Globus pallidus (tissue), 1 donor: ENCODE measurements around the gene C1GALT1C1.
A peak's percentile ranks its signal among the peaks of the same experiment; 100 is the strongest.
"Not testable (repeated sequence)": the region's sequence is repeated elsewhere in the genome, so short reads cannot be mapped to it uniquely, and the experiment has no call there.

ENCODE experiments used
- DNase-seq: peaks from one replicate; pipeline ENCODE4 v3.0.0-alpha.2; 2015; ENCODE audit warnings: low spot score

C1GALT1C1 gene

DNA sequence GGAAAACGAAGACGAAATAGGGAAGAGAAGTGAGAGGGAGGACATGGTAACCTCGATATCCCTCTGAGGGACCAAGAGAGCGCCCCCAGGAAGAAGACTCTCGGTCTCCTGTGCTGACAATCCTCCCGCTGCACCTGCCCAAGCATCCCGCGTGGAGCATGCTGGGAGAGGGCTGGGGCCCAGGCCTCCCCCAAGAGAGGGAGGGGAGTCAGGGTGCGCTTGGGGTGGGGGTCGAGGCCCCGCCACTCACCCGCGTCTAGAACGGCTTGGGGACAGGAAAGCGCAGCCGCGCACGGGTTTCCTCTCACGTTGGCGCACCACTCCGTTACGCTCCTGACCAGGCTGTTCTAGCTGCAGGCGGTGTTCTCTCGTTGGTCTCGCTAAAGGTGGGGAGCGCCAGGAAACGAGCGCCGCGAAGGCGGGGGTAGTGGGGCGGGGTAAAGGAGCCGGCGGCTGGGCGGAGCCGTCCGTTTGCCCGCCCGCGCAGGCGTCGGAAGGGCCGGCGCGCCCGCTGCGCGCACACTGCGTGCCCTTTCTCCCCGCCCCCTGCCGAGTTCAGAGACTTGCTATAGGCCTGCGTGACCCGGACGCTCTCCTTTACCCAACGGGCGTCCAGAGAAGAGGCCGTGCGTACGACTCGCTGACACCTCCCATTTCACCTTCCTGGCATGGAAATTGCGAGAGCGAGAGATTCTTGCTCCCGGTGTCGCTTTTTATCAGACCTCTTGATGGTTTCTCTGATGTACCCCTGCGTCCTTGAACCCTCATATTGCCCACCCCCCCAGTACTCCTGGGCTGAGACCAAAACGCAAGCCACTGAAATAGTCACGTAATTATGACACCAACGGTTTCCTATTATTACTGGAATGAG, at the start of gene C1GALT1C1:
TSS of gene C1GALT1C1 (minus strand) at position 388 of the 871 bp plus-strand sequence. CDS start 2,888 bp downstream, outside the sequence.
- peak; percentile 84 for DNase-seq

DNA sequence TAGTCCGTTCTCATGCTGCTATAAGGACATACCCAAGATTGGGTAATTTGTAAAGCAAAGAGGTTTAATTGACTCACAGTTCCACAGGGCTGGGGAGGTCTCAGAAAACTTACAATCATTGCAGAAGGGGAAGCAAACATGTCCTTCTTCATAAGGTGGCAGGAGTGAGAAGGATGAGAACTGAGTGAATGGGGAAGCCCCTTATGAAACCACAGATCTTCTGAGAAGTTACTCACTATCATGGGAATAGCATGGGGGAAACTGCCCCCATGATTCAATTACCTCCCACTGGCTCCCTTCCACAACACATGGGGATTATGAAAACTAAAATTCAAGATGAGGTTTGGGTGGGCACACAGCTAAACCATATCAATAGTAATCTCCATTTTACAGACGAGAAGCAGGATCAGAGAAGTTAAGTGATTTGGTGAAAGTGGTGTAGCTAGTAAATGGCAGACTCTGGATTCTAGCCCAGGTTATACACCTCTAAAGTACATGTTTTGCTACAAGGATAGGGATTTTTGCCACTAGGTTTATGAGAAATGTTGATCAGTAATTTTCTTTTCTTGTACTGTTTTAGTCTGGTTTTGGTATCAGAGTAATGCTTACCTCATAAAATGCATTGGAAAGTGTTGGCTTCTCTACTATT, 47.3 kb upstream of the C1GALT1C1 start:
- no peak for DNase-seq

DNA sequence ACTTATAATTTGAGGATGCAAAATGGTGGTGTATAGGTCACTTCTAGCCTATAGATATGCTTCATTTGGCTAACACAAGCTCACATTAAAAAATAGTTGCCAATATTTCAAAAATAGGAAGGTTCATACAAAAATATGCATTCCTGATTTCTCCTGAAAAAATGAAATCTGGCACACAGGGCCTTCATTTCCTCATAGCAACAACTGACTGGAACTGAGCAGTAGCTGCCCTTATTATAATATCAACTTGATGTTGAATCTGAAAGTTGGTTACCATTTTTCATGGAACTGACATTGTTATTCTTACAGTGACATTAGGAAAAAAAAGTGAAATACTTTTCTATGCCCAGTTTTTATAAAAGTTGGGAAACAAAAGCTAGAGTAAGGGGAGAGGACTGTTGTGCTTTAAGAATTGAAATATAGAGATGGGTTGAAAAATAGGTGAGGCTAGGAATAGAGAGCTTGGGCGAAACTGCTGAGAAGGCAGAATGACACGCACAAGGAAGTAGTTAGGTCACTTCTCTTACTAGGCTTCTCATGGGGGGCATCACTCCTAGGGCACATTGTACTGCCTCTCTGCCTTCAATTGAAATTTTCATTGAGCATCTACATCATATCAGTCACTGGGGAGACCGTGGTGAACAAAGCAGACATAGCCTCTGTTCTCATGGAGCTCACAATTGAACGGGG, 43.1 kb upstream of the C1GALT1C1 start:
- DNase-seq, result no peak

DNA sequence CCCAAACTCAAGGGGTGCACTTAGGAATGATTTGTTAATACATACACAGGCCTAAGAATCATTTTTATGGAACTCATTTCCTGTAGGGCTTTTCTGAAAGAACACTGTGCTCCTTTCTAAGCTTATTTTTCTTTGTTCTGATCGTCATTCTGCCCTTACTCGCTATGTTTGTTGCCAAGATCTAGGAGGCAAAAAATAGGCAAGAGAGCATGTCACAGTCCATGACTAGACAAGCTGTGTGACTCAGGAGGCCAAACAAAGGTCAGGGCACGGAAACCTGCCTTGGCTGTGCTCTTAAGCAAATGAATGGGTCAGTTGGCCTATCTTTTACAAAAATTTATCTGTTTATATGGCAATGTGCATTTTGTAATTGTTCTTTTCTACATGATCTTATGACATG, 42.5 kb upstream of the C1GALT1C1 start:
- no peak for DNase-seq

DNA sequence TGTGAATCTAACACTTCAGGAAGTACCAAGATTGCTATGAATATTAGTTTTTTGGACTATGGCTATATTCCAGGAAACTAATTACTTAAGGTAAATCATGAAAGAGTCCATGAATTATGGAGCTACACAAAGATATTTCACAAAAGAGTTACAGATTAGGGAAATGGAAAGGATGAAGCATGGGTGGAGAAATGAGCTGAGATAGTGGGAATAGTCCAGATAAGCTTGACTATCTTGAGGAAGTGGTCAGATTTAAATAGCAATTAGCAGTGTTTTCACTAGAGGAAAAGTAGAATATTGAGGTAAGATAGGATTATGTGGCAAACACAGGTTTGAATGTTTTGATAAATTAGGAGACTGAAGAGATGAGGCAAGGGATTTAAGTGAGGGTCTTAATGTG, 42.1 kb upstream of the C1GALT1C1 start:
- no peak for DNase-seq

DNA sequence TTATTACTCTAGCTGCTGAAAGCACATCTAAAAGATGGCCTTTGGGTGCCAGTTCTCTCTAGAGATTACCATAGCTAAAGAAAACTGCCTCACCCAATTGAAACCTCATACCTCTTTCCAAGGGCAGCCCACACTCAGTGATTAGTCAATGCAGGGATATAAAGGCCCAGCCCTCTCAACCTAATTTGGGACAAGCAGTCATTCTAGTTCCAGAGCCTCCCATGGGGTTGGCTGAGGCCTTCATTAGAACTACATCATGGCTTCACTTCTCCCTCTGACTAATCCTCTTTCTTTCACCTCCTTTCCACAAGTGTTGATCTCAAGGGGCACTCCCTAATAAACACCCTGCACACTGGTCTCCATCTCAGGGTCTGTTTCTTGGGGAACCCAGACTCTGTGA, 38.5 kb upstream of the C1GALT1C1 start:
- no peak for DNase-seq

DNA sequence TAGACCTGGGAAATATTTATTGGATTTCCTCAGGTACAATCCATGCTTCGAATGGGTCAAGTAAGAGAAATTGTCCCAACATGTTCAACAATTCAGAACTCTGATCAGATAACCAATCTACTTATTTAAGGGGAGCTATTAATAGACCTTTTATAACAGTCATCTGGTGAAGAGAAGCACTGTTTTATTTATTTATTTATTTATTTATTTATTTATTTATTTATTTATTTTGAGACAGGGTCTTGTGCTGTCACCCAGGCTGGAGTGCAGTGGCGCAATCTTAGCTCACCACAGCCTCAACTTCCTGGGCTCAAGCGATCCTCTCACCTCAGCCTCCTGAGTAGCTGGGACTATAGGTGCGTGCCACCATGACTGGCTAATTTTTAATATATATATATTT, 34.7 kb upstream of the C1GALT1C1 start:
- not testable (repeated sequence) for DNase-seq

DNA sequence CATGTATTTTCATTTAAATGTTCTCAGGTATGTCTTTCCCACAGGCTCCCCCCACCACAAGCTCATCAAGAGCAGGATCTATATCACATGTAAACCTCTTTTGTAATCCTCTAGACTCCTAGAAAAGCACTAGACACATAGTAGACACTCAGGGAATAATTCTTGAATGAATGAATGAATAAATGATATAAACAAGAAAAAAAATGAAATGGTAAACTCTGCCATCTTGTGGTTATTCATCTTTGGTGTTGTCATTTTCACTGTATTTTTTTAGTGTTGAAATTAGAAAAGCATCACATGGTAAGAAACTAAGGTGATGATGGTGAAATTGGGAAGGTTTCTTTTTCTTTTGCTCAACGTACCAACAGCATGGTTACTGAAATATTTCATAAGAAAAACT, 34.2 kb upstream of the C1GALT1C1 start:
- no peak for DNase-seq

DNA sequence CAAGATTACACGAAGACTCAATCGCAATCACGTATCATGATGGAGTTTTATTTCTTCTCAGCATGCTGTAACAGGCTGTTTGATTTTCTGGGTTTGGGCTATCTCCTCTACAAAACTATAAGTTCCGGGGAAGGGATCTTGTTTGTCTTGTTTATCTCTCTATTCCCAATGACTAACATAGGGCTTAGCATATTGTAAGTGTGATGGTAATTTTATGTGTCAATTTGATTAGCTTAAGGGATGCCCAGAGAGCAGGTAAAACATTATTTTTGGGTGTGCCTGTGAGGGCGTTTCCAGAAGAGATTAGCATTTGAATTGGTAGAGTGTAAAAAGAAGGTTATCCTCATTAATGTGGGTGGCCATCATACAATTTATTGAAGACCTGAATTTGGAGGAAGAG, 32.8 kb upstream of the C1GALT1C1 start:
- DNase-seq, result no peak

DNA sequence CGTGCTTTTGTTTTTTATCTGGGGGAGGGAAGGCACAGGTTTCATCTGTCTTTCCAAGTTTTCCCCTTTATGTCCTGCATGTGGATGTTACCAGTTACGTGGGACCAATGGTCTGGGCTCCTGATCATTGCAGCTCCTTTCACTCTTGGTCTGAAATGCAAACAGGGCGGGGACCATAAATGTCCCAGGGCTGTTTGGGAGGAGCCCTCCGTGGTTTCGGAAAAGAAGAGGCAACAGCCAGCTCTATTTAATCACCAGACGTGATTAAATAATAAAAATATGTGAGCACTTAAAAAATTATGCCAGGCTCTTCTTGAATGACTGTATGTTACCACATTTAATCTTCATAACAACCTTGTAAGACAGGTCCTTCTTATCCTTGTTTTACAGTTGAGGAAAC, 30.8 kb upstream of the C1GALT1C1 start:
- no peak for DNase-seq

DNA sequence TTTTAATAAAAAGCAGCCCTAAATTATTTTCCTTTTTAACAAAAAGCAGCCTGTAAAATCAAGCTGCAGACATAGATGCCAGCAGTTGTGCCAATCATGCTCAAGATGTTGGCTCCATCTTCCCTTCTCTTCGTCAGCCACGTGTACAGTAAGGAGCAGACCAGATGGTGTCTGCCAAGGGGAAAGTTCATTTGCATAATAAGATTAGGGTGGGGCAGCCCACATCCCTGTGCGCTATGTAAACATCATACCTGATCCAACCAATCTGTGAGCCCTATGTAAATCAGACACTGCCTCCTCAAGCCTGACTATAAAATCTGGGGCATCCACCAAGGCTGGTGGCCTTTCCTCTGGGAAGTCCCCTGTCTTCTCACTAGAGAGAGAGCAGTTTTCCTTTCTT, 23.1 kb upstream of the C1GALT1C1 start:
- no peak for DNase-seq

DNA sequence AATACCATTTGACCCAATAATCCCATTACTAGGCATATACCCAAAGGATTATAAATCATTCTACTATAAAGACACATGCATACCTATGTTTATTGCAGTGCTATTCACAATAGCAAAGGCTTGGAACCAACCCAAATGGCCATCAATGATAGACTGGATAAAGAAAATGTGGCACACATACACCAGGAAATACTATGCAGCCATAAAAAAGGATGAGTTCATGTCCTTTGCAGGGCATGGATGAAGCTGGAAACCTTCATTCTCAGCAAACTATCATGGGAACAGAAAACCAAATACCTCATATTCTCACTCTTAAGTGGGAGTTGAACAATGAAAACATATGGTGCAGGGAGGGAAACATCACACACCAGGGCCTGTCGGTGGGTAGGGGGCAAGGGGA, 22.4 kb upstream of the C1GALT1C1 start:
- not testable (repeated sequence) for DNase-seq

DNA sequence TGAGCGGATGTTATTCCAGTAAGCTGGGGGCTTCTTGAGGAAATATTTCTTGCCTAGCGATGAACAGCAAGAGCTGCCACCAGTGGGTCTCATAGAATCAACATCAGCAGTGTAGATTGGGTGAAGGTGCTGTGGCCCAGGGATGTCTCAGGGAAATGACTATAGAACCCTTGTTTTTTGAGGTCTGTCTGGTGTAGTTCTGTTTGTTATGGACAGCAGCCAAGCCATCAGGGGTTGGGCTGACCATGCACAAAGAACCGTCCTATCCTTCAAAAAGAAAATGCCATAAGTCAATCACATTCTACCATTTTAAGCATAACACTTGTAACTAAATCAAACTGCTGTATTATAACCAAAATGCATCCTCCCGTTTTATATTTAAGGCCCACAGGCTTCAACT, 17.3 kb upstream of the C1GALT1C1 start:
- no peak for DNase-seq

DNA sequence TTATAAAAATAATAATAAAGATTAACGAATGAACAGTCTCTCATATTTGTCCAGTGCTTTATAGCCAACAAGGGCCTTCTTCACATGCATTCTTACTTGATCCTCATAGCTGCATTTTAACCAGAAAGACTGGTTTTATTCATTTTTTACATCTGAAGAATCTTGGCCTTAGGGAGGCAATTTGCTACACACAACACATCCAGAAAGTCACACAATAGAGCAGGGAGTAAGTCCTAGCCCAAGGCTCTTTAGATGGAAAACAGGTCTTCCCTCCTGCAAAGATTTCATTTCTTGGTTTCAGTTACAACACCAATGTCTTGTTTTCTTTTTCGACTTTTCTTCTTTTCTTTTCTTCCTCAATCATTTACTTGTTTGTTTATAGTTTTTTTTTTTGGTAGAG, 13.0 kb upstream of the C1GALT1C1 start:
- no peak for DNase-seq

DNA sequence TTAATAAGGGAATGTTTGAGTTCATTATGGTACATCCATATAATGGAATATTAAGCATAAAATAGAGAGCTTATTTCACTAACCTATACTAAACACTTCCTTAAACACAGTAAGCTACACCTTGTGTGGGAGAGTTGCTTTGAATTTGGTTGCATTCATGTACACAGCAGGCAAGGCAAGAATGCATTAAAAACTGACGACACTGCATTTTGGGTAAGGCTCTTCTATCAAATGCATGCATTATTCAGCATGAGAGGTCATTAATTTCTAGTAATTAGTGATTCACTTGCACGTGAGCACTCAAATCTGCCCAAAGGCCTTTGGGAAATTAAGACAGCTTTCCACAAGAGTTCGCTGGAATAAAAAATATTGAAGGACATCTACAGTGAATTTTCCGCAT, 8.8 kb upstream of the C1GALT1C1 start:
- no peak for DNase-seq

DNA sequence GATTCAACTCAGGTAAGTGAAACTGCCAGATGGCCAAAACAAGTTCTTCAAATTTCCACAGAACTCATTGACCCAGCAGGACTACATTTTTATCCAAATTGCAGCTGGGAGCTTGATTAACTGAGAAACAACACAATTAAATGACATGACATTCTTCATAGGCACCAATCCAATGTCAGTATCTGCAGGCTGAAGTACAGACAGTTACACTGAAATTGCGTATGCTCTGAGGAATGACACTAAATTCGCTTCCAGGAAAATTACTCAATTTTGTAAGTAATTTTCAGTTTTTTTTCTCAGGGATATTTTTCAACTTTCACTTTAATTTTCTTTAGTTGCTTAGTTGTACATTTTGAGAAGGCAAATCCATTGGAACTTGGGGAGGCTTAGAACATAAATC, 4.5 kb downstream of the C1GALT1C1 start:
- DNase-seq, result no peak

DNA sequence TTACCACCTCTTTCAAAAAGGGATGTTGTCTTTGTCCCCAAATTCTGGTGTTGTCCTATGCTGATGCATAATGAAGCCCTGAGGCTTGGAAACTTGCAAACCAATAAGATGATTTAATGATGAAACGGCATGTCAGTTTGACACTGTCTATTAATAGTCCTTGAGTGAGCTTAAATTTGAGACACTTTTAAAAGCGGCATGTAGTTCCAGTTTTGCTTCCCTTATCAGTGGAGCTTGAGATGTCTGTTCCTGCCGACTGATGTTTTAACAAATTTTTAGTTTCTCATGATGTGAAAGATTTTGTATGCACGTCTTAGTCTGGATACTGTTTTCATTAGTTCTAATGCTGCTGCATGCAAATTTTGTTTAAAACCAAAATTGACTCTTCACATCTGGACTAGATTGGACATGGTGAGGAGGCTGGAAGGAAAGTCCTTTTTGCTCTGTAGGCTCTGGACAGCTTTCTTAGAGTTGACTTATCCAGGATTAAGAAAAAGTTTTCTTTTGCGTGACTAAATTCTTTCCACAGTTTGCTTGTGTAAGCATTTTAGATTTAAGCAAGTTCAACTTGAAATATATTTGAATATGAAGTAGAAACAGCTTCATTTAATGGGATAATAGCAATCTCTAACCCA, 11.7 kb downstream of the C1GALT1C1 start:
- DNase-seq, result no peak

DNA sequence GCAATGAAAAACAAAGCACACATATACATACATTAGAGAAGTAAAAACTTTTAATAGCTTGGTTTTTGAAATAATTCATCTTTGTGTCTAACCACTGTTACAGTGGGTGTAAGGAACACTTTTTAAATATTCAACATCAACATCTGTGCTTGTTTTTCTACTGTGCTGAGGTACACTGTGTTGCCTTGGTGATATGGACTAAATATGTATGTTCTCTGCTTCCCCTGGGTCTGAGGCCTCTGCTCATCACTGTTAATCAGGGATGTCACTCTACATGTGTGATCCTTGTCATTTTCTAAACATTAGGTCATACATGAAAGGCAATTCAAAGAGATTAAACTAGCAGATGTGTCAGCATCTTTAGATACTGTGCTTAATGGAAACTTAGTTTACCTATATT, 15.0 kb downstream of the C1GALT1C1 start:
- no peak for DNase-seq

DNA sequence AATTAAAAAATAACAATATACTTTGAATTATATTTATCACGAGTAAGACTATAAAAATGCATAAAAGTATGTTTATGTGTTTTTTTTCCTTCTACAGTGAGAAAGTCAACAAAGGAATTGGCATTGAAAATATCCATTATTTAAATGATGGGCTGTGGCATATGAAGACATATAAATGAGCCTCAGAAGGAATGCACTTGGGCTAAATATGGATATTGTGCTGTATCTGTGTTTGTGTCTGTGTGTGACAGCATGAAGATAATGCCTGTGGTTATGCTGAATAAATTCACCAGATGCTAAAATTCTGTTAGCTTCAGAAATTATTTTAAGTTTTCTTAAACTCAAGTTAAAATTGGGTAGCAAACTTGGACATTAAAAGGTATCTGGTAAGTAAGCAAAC, 17.8 kb downstream of the C1GALT1C1 start:
- DNase-seq, result no peak

DNA sequence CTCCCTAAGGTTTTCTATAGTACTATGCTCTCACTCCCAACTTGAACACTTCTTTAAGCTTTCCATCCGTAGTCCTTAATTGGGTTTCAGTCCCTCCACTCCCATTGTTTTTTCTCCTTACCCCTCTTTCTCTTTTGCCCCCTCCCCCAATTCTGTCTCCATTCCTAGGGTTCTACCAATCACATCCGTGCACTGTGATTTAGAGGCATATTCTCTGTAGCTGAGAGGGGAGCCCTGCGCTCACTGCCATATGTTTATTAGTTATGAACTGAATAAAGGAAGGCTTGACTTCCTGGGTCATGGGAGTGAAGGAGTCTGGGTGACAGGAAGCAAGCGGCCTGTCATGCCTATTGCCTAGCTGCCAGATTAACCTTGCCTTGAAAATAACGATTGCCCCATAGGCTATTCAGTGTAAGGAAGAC, 25.5 kb downstream of the C1GALT1C1 start:
- DNase-seq, result peak; percentile 3

DNA sequence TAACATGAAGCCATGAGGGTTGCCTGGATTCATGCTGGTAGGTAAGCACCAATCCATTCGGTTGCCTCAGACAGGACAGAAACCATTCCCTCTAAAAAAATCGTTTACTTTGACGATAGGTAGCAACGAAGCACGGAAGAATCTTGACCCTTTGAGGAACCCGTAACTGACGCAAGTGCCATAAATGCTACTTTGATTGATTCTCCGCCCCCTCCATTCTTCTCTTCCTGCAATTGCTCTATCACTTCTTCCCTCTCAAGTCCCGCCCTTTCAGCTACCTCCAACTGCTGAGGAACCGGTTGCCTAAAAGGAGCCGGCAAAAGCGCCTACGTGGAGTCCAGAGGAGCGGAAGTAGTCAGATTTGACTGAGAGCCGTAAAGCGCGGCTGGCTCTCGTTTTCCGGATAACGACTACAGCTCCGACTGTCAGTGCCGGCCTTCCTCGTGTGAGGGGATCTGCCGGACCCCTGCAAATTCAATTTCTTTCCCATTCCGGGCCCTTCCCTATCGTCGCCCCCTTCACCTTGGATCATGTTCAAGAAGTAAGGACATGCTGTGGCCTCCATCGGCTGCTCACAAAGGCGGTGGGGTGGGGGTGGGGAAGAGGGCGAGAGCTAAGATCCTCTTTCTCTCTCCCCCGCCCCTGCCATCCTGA, 26.0 kb downstream of the C1GALT1C1 start, which contains the start of gene MCTS1:
TSS of gene MCTS1 (plus strand) at position 395 of the 654 bp plus-strand sequence. CDS start at position 531, 136 bp downstream.
- DNase-seq, result peak; percentile 80

DNA sequence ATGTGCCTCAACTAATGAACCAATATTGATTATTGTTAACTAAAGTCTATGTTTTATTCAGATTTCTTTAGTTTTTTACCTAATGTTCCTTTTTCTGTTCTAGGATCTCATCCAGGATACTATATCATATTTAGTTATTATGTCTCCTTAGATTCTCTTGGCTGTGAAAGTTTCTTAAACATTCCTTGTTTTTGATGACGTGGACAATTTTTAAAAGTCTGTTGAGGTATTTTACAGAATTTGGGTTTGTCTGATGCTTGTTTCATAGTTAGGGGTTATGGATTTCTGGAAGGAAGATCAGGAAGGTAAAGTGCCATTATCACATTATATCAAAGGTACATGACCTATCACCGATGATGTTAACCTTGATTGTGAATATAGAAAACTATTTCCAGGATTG, 44.2 kb downstream of the C1GALT1C1 start:
- no peak for DNase-seq
